ENCODE results near the gene PACS1.
"Not testable (repeated sequence)": the region's sequence is repeated elsewhere in the genome, so short reads cannot be mapped to it uniquely, and the experiment has no call there.

PACS1 gene

GRCh38 chr11:66090288-66090687 is 20.2 kb downstream of the PACS1 start:
- H3K4me3 ChIP-seq (ENCODE audit: low read length in 2 of 2): no peak overlapping the region
- no peak overlapping the region for H3K27ac ChIP-seq (ENCODE audit: low read length)
- no peaks in the 10 kb centered on the region for H3K4me1 ChIP-seq (ENCODE audit: control insufficient read depth, insufficient read depth, low read length)
- no peaks in the 10 kb centered on the region for H3K27me3 ChIP-seq (ENCODE audit: control insufficient read depth in 1 of 2, insufficient read depth in 2 of 2, low read length in 2 of 2)
- H3K9me3 ChIP-seq (ENCODE audit: control insufficient read depth in 2 of 2, low read length in 2 of 2): no peaks in the 10 kb centered on the region
- no peaks in the 10 kb centered on the region for H3K36me3 ChIP-seq (ENCODE audit: control insufficient read depth in 2 of 2, insufficient read depth in 2 of 2, low read length in 2 of 2)
- H3K9ac ChIP-seq (ENCODE audit: low read length in 2 of 2): no peak overlapping the region

- H3K36me3 ChIP-seq (ENCODE audit: control insufficient read depth in 2 of 2, insufficient read depth in 2 of 2, low read length in 2 of 2): not testable (repeated sequence)
Observed at GRCh38 chr11:66092125-66092524, 22.1 kb downstream of the PACS1 start.

DNA sequence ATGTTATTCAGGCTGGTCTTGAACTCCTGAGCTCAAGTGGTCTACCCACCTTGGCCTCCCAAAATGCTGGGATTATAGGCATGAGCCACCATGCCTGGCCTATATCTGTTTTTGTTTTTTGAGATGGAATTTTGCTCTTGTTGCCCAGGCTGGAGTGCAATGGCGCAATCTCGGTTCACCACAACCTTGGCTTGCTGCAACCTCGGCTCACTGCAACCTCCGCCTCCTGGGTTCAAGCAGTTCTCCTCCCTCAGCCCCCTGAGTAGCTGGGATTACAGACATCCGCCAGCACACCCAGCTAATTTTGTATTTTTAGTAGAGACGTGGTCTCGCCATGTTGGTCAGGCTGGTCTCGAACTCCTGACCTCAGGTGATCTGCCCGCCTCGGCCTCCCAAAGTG is 29.7 kb downstream of the PACS1 start:
- H3K27me3 ChIP-seq (ENCODE audit: control insufficient read depth in 1 of 2, insufficient read depth in 2 of 2, low read length in 2 of 2); H3K36me3 ChIP-seq (ENCODE audit: control insufficient read depth in 2 of 2, insufficient read depth in 2 of 2, low read length in 2 of 2); H3K4me1 ChIP-seq (ENCODE audit: control insufficient read depth, insufficient read depth, low read length); H3K4me3 ChIP-seq (ENCODE audit: low read length in 2 of 2); H3K27ac ChIP-seq (ENCODE audit: low read length); H3K9me3 ChIP-seq (ENCODE audit: control insufficient read depth in 2 of 2, low read length in 2 of 2); H3K9ac ChIP-seq (ENCODE audit: low read length in 2 of 2): not testable (repeated sequence)

More at GRCh38 chr11:66092125-66092524, 22.1 kb downstream of the PACS1 start:
- not testable (repeated sequence) for H3K27ac ChIP-seq (ENCODE audit: low read length); H3K9me3 ChIP-seq (ENCODE audit: control insufficient read depth in 2 of 2, low read length in 2 of 2); H3K27me3 ChIP-seq (ENCODE audit: control insufficient read depth in 1 of 2, insufficient read depth in 2 of 2, low read length in 2 of 2); H3K9ac ChIP-seq (ENCODE audit: low read length in 2 of 2); H3K4me3 ChIP-seq (ENCODE audit: low read length in 2 of 2); H3K4me1 ChIP-seq (ENCODE audit: control insufficient read depth, insufficient read depth, low read length)

GRCh38 chr11:66100272-66101065 is 30.4 kb downstream of the PACS1 start:
- H3K9ac ChIP-seq (ENCODE audit: low read length in 2 of 2): peak overlapping the region in 1 of 2 donors; percentile 6
- peak overlapping the region in 1 of 2 donors; percentile 47 for H3K4me3 ChIP-seq (ENCODE audit: low read length in 2 of 2)
- H3K27ac ChIP-seq (ENCODE audit: low read length): no peak overlapping the region

GRCh38 chr11:66101066-66101464 is 31.0 kb downstream of the PACS1 start:
- no peaks in the 10 kb centered on the region for H3K4me1 ChIP-seq (ENCODE audit: control insufficient read depth, insufficient read depth, low read length)
- no peaks in the 10 kb centered on the region for H3K9me3 ChIP-seq (ENCODE audit: control insufficient read depth in 2 of 2, low read length in 2 of 2)
- H3K9ac ChIP-seq (ENCODE audit: low read length in 2 of 2): no peak overlapping the region
- H3K36me3 ChIP-seq (ENCODE audit: control insufficient read depth in 2 of 2, insufficient read depth in 2 of 2, low read length in 2 of 2): no peaks in the 10 kb centered on the region
- no peaks in the 10 kb centered on the region for H3K27me3 ChIP-seq (ENCODE audit: control insufficient read depth in 1 of 2, insufficient read depth in 2 of 2, low read length in 2 of 2)
- H3K4me3 ChIP-seq (ENCODE audit: low read length in 2 of 2): no peak overlapping the region
- no peak overlapping the region for H3K27ac ChIP-seq (ENCODE audit: low read length)

More at GRCh38 chr11:66100272-66101065, 30.4 kb downstream of the PACS1 start:
- Histone ChIP-seq H3K9me3 (ENCODE audit: control insufficient read depth in 2 of 2, low read length in 2 of 2) (no peaks in the 10 kb centered on the region), H3K36me3 (ENCODE audit: control insufficient read depth in 2 of 2, insufficient read depth in 2 of 2, low read length in 2 of 2) (no peaks in the 10 kb centered on the region), H3K4me1 (ENCODE audit: control insufficient read depth, insufficient read depth, low read length) (no peaks in the 10 kb centered on the region), H3K27me3 (ENCODE audit: control insufficient read depth in 1 of 2, insufficient read depth in 2 of 2, low read length in 2 of 2) (no peaks in the 10 kb centered on the region)

DNA sequence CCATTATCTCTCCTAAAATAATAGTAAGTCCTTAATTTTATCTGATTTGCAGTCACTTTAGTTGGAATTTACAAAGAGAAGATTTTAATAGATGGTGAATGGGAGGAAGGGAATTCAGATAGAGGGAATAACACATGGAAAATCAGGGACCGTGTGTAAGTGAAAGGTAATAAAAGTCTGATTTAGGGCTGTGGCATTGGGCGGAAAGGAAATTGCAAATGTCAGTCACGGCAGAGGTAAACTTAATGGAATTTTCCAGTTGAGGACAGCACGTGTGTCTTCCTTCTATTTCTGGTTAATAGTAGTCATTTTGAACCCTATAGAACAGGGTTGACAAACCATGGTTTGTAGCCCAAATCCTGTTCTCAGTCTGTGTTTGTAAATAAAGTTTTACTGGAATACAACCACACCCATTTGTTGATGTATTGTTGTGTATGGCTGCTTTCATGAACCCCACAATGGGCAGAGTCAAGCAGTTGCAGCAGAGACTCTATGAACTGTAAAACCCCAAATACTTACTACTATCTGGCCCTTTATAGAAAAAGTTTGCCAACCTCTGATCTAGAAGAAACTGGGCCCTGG is 34.1 kb downstream of the PACS1 start:
- Histone ChIP-seq H3K27ac (ENCODE audit: low read length) (no peak overlapping the region), H3K4me1 (ENCODE audit: control insufficient read depth, insufficient read depth, low read length) (no peaks in the 10 kb centered on the region), H3K27me3 (ENCODE audit: control insufficient read depth in 1 of 2, insufficient read depth in 2 of 2, low read length in 2 of 2) (no peaks in the 10 kb centered on the region), H3K4me3 (ENCODE audit: low read length in 2 of 2) (no peak overlapping the region), H3K9me3 (ENCODE audit: control insufficient read depth in 2 of 2, low read length in 2 of 2) (no peaks in the 10 kb centered on the region), H3K9ac (ENCODE audit: low read length in 2 of 2) (no peak overlapping the region), H3K36me3 (ENCODE audit: control insufficient read depth in 2 of 2, insufficient read depth in 2 of 2, low read length in 2 of 2) (no peaks in the 10 kb centered on the region)

- H3K27ac ChIP-seq (ENCODE audit: low read length): no peak overlapping the region
- H3K27me3 ChIP-seq (ENCODE audit: control insufficient read depth in 1 of 2, insufficient read depth in 2 of 2, low read length in 2 of 2): no peaks in the 10 kb centered on the region
- no peaks in the 10 kb centered on the region for H3K36me3 ChIP-seq (ENCODE audit: control insufficient read depth in 2 of 2, insufficient read depth in 2 of 2, low read length in 2 of 2)
- H3K4me1 ChIP-seq (ENCODE audit: control insufficient read depth, insufficient read depth, low read length): peaks cover under 1% of the 10 kb centered on the region
- no peak overlapping the region for H3K4me3 ChIP-seq (ENCODE audit: low read length in 2 of 2)
- no peak overlapping the region for H3K9ac ChIP-seq (ENCODE audit: low read length in 2 of 2)
- H3K9me3 ChIP-seq (ENCODE audit: control insufficient read depth in 2 of 2, low read length in 2 of 2): no peaks in the 10 kb centered on the region
Observed at GRCh38 chr11:66106786-66107599, 36.9 kb downstream of the PACS1 start.

DNA sequence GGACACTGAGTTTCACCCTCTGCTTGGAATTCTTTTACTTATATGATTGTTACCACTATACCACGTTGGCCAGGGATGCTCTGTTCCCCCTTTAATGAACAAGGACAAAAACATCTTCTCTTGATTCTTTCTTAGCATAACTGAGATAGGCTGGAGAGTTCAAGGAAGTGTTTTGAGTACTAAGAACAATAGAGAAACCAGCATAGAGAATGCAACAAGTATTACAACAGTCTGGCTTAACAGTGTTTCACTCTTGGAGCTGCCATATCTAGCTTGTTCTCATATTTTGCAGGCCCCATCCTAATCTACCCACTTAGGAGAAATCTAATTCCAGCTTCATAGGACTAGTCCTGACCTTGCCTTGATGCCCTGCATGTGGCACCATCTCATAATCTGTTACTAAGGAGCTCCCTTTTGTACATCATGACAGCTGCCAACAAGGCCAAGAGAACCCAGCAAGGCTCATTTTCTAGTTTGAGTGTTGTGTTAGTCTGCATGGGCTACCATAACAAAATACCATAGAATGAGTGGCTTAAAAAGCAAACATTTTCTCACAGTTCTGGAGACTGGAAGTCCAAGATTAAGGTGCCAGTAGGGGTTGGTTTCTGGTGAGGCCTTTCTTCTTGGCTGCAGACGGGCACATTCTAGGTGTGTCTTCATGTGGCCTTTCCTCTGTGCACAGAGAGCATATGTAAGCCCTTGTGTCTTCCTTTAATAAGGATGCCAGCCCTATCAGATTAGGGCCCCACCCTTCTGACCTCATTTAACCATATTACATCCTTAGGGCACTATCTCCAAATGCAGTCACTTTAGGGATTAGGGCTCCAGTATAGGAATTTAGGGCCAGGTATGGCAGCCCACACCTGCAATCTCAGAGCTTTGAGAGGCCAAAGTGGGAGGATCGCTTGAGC is 37.8 kb downstream of the PACS1 start:
- H3K9ac ChIP-seq (ENCODE audit: low read length in 2 of 2): no peak overlapping the region
- H3K4me1 ChIP-seq (ENCODE audit: control insufficient read depth, insufficient read depth, low read length): peaks cover 8% of the 10 kb centered on the region
- H3K27ac ChIP-seq (ENCODE audit: low read length): no peak overlapping the region
- no peaks in the 10 kb centered on the region for H3K36me3 ChIP-seq (ENCODE audit: control insufficient read depth in 2 of 2, insufficient read depth in 2 of 2, low read length in 2 of 2)
- no peaks in the 10 kb centered on the region for H3K9me3 ChIP-seq (ENCODE audit: control insufficient read depth in 2 of 2, low read length in 2 of 2)
- no peak overlapping the region for H3K4me3 ChIP-seq (ENCODE audit: low read length in 2 of 2)
- no peaks in the 10 kb centered on the region for H3K27me3 ChIP-seq (ENCODE audit: control insufficient read depth in 1 of 2, insufficient read depth in 2 of 2, low read length in 2 of 2)

GRCh38 chr11:66109294-66109693 is 39.2 kb downstream of the PACS1 start:
- Histone ChIP-seq H3K27me3 (ENCODE audit: control insufficient read depth in 1 of 2, insufficient read depth in 2 of 2, low read length in 2 of 2) (no peaks in the 10 kb centered on the region), H3K9me3 (ENCODE audit: control insufficient read depth in 2 of 2, low read length in 2 of 2) (no peaks in the 10 kb centered on the region), H3K4me3 (ENCODE audit: low read length in 2 of 2) (no peak overlapping the region), H3K36me3 (ENCODE audit: control insufficient read depth in 2 of 2, insufficient read depth in 2 of 2, low read length in 2 of 2) (no peaks in the 10 kb centered on the region), H3K4me1 (ENCODE audit: control insufficient read depth, insufficient read depth, low read length) (peaks cover 8% of the 10 kb centered on the region), H3K27ac (ENCODE audit: low read length) (no peak overlapping the region), H3K9ac (ENCODE audit: low read length in 2 of 2) (no peak overlapping the region)

GRCh38 chr11:66111158-66111557 is 41.1 kb downstream of the PACS1 start:
- H3K27ac ChIP-seq (ENCODE audit: low read length): no peak overlapping the region
- no peaks in the 10 kb centered on the region for H3K9me3 ChIP-seq (ENCODE audit: control insufficient read depth in 2 of 2, low read length in 2 of 2)
- H3K36me3 ChIP-seq (ENCODE audit: control insufficient read depth in 2 of 2, insufficient read depth in 2 of 2, low read length in 2 of 2): no peaks in the 10 kb centered on the region
- peaks cover 8% of the 10 kb centered on the region for H3K4me1 ChIP-seq (ENCODE audit: control insufficient read depth, insufficient read depth, low read length)
- no peaks in the 10 kb centered on the region for H3K27me3 ChIP-seq (ENCODE audit: control insufficient read depth in 1 of 2, insufficient read depth in 2 of 2, low read length in 2 of 2)
- no peak overlapping the region for H3K9ac ChIP-seq (ENCODE audit: low read length in 2 of 2)
- no peak overlapping the region for H3K4me3 ChIP-seq (ENCODE audit: low read length in 2 of 2)
